NCI-H187 (cell line): ENCODE measurements around the gene MLXIPL.
"Not testable (repeated sequence)": the region's sequence is repeated elsewhere in the genome, so short reads cannot be mapped to it uniquely, and the experiment has no call there.

Source experiments
- DNase-seq, 2 experiments: peaks; one replicate each; lab custom pipeline; 2025; lab: John Stamatoyannopoulos, UW

The MLXIPL gene

GRCh38 chr7:73644688-73645286 lies 20.5 kb upstream of the MLXIPL start:
- no peak for DNase-seq

- DNase-seq: no peak
Measured at GRCh38 chr7:73642834-73643233, 18.5 kb upstream of the MLXIPL start.

DNA sequence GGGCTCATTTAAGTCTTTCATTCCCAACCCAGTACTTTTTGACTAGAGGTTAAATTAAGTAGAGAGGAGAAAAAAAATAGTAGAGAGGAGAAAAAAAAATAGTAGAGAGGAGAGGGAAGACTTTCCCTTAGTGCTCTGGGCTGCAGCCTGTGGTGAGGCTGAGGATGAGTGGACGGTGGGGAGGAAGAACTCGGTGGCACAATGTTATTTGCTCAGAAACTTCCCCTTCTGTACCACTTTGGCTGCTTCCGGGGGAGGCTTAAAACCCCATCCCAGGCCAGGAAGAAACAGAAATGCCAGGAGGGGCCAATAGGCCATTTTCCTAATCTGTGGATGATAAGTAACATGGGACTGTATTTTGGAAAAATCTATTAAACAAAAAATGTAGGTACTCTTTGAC lies 14.6 kb upstream of the MLXIPL start:
- DNase-seq: no peak

- DNase-seq: no peak
Measured at GRCh38 chr7:73635428-73636200, 11.3 kb upstream of the MLXIPL start.

DNA sequence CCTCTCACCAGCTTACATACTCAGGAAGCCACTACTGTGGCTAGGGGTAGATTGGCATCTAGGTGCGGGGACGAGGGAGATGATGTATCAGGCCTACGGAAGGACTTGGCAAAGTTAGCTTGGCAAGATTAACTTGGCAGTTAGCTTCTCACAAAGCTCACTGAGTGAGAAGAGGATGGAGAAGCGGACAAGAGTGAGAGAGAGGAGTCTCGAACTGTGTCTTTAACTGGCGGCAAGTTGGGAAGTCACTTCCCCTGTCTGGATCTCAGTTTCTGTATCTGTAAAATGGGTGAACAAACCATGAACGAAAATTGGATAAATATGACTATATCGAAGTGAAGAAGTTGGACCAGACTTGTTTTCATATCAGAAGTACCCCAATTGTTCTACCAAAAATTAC lies 9.5 kb upstream of the MLXIPL start:
- no peak for DNase-seq

- no peak for DNase-seq
Measured at GRCh38 chr7:73633323-73633722, 9.0 kb upstream of the MLXIPL start.

DNA sequence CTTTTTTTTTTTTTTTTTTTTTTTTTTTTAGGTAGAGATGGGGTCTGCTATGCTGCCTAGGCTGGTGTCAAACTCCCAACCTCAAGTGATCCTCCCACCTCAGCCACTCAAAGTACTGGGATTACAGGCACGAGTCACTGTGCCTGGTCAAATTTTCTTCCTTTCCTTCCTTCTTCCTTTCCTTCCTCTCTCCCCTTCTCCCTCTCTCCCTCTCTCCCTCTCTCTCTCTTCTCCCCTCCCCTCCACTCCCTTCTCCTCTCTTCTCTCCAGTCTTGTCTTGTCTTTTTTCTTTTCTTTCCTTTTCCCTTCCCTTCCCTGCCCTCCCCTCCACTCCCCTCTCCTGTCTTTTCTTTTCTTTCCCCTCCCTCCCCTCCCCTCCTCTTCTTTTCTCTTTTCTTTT lies 7.2 kb upstream of the MLXIPL start:
- DNase-seq: no peak

GRCh38 chr7:73628504-73628903 lies 4.2 kb upstream of the MLXIPL start:
- no peak for DNase-seq

GRCh38 chr7:73626814-73627213 lies 2.5 kb upstream of the MLXIPL start:
- no peak for DNase-seq

- DNase-seq: no peak
Measured at GRCh38 chr7:73625276-73625675, 954 bp upstream of the MLXIPL start.

DNA sequence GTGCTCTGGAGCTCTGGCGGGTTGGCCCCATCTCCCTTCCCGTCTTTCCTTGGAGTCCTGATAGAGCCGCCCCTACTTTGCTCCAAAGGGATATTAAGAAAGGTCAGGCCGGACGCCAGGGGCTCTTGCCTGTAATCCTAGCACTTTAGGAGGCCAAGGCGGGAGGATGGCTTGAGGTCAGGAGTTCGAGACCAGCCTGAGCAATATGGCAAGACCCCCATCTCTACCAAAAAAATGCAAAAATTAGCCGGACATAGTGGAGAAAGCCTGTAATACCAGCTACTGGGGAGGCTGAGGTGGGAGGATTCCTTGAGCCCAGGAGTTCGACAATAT lies 313 bp upstream of the MLXIPL start:
- no peak for DNase-seq

- no peak for DNase-seq
Measured at GRCh38 chr7:73622909-73623797, 1.2 kb downstream of the MLXIPL start.

DNA sequence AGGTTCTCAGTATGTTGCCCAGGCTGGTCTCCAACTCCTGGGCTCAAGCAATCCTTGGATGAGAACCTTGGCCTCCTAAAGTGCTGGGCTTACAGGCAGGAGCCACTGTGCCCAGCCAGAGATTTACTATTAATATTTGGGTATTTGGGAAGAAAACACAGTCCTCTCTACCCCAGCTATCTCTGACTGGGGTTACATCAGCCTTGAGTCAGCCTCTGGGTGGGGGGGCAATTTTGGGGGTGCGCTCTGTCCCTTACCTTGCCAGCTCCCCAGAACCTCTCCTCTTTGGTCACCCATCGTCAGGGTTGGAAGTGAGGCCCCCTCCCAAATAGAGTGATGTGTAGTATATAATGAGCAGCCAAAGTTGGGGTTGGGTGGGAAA lies 1.8 kb downstream of the MLXIPL start:
- no peak for DNase-seq

DNA sequence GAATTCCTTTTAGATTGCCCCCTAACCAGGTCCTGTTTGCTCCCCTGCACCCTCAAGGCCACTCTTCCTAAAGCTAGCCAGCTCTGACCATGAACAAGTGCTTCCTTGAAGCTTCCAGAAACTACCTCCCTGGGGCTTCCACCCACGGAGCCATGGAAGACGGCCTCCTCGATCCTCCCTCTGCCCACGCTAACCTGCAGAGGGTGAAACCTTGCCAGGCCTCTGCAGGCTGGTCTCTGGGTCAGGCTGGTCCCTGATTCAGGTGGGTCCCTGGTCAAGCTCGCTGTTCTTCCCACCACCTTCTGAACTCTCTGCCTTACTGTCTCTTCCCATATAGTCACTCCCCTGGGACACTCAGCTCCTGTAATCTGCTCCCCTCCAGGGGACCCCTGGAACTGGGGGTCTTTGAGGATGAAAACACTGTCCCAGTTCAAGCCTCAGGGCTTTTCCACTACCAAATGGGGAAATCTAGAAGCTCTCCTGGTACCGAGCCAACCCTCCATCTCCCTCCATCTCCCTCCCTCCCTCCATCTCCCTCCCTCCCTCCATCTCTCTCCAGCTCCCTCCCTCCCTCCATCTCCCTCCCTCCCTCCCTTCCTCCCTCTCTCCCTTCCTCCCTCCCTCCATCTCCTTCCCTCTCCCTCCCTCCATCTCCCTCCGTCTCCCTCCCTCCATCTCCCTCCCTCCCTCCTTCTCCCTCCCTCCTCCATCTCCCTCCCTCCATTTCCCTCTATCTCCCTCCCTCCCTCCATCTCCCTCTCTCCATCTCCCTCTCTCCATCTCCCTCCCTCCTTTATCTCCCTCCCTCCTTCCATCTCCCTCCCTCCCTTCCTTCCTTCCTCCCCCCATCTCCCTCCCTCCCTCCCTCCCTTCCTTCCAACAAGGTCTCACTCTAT lies 2.9 kb downstream of the MLXIPL start:
- DNase-seq: no peak

- DNase-seq: not testable (repeated sequence)
Measured at GRCh38 chr7:73619394-73619793, 4.9 kb downstream of the MLXIPL start.

GRCh38 chr7:73618538-73618937 lies 5.8 kb downstream of the MLXIPL start:
- no peak for DNase-seq

DNA sequence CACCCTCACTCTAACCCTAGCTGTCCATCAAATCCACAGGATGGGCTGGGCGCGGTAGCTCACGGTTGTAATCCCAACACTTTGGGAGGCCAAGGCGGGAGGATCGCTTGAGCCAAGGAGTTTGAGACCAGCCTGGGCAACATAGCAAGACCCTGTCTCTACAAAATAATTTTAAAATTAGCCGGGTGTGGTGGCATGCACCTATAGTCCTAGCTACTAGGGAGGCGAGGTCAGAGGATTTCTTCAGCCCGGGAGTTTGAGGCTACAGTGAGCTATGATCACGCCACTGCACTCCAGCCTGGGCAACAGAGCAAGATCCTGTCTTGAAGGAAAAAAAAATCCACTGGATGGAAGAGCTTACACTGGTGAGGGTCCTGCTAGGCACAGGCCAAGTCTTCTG lies 6.8 kb downstream of the MLXIPL start:
- not testable (repeated sequence) for DNase-seq

DNA sequence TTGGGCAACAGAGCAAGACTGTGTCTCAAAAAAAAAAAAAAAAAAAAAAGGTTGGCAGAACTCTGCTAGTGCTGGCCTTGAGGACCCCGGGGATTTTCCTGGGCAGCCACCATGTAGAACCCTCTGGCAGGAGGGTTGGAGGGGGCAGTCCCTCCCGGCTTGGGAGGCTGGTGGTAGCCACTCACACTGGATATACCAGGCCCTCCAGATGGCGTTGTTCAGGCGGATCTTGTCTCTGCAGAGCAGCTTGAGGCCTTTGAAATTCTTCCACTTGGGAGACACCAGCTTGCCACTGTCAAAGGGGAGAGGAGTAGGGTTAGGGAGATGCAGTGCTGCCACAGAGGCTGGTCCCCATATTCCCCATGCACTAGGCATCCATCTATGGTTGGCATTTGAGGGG lies 8.4 kb downstream of the MLXIPL start:
- no peak for DNase-seq

DNA sequence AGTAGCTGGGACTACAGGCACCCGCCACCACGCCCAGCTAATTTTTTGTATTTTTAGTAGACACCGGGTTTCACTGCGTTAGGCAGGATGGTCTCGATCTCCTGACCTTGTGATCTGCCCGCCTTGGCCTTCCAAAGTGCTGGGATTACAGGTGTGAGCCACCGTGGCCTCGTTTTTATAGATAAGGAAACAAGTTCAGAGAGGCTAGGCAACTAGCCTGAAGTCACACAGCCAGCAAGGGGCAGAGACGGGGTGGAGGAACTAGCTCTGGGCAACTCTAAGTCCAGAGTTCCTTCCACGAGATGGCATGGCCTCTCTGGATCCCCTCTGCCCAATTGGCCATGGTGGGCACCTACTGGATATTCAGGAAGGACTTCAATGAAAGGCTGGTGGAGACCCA lies 9.4 kb downstream of the MLXIPL start:
- DNase-seq: not testable (repeated sequence)

DNA sequence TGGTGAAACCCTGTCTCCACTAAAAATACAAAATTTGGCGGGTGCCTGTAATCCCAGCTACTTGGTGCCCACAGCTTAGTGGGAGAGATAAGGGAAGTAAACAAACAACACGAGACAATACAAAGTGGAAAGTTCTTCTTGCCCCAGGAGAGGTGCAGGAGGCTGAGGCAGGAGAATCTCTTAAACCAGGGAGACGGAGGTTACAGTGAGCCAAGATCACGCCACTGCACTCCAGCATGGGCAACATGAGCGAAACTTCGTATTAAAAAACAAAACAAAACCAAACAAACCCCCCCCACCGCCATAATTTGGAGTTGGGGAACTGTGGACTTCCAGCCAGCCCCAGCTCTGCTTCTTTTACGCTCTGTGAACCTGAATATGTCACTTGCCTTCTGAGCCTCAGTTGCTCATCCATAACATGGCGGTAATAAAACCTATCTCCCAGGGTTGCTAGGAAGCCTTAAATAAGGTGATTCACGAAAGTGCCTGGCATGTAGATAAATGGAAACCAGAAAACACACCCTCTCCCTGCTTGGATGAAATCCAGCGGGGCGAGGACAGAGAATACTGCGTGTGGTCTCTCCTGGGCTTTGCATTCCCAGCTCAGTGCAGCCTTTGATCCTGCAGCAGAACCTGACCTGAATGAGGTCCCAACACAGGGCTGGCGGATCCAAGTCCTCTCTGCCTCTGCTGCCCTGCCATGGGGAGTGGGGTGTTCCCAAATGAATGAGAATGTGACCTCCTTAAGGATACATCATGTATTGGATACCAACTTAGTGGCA lies 10.2 kb downstream of the MLXIPL start:
- no peak for DNase-seq

- no peak for DNase-seq
Measured at GRCh38 chr7:73612598-73613269, 11.6 kb downstream of the MLXIPL start.
